Endothelial cell of umbilical vein (primary cell): Measurements from ENCODE around the gene RTF2. TPM values are rescaled to one million over a fixed set of nuclear protein-coding genes. Genes with fewer than 3 reads are reported as not detected.

Experiments used
- BruUV-seq: library from RNA; stranded (reverse); fragments of 400-500 nt; replicated peaks from 2 replicates; lab custom pipeline; 2021; lab: Mats Ljungman, UMichigan
- CTCF ChIA-PET: fragments of 300-600, 350-600 bp; sonication (Branson Sonifier 250); formaldehyde crosslinking; loops from one replicate; lab custom pipeline; 2021; ENCODE audit warnings: antibody characterized with exemption, inconsistent platforms; lab: Charles Lee
- POLR2A ChIA-PET: fragments of 300-600, 350-600 bp; sonication (Branson Sonifier 250); formaldehyde crosslinking; loops from one replicate; lab custom pipeline; 2021; ENCODE audit warnings: antibody characterized with exemption, inconsistent platforms; lab: Charles Lee
- DNase-seq: peaks from one replicate; pipeline ENCODE4 v3.0.0-alpha.2; 2011; ENCODE audit warnings: low read depth, low spot score
- FAIRE-seq: peaks from 2 replicates; lab custom pipeline; 2011; peaks lifted over from hg19 to GRCh38; lab: Jason Lieb, UNC
- H2AFZ ChIP-seq: 2 replicates; pipeline ENCODE4 v1.6.0; 2012; ENCODE audit warnings: low read depth, low read length, control low read depth, inconsistent platforms
- H3K27ac ChIP-seq: 2 replicates; pipeline ENCODE4 v1.5.1; 2011; ENCODE audit warnings: low read depth, mild to moderate bottlenecking, control low read depth, low read length, moderate library complexity; ENCODE audit not compliant: insufficient read depth
- H3K27me3 ChIP-seq, 2 experiments: 2 replicates each; pipeline versions ENCODE4 v1.6.0 to v1.6.1; 2011; ENCODE audit warnings: low read length in 2 of 2, mixed read lengths in 1 of 2; ENCODE audit not compliant: control insufficient read depth in 2 of 2, insufficient read depth in 2 of 2
- H3K36me3 ChIP-seq, 2 experiments: 2 replicates in 1 of 2; 3 replicates in 1 of 2; pipeline ENCODE4 v1.5.1; 2011; ENCODE audit warnings: low read length in 2 of 2, mild to moderate bottlenecking in 1 of 2, moderate library complexity in 1 of 2; ENCODE audit not compliant: control insufficient read depth in 2 of 2, insufficient read depth in 2 of 2; ENCODE audit errors: extremely low read depth in 1 of 2
- H3K4me1 ChIP-seq: 3 replicates; pipeline ENCODE4 v1.5.1; 2011; ENCODE audit warnings: mild to moderate bottlenecking, low read length; ENCODE audit not compliant: control insufficient read depth, insufficient read depth; ENCODE audit errors: extremely low read depth
- H3K4me2 ChIP-seq: 2 replicates; pipeline ENCODE4 v1.6.1; 2011; ENCODE audit warnings: low read length, control low read depth, mixed read lengths; ENCODE audit not compliant: insufficient read depth
- H3K4me3 ChIP-seq, 3 experiments: fragments of 200-600 bp in 1 of 3; sonication (generic), shearing (Covaris generic) in 1 of 3; replicated peaks in 1 of 3; 2 replicates each; pipeline ENCODE4 v1.5.1; 2011 to 2016; ENCODE audit warnings: control low read depth in 3 of 3, low read length in 3 of 3, mild to moderate bottlenecking in 2 of 3, inconsistent platforms in 1 of 3, low read depth in 1 of 3, moderate library complexity in 1 of 3; ENCODE audit not compliant: insufficient read depth in 1 of 3
- H3K79me2 ChIP-seq: 2 replicates; pipeline ENCODE4 v1.6.0; 2012; ENCODE audit warnings: low read length, inconsistent platforms; ENCODE audit not compliant: control insufficient read depth, insufficient read depth
- H3K9ac ChIP-seq: replicated peaks from 2 replicates; pipeline ENCODE3; 2011; ENCODE audit warnings: low read length, control low read depth; ENCODE audit not compliant: insufficient read depth; ENCODE audit errors: extremely low read depth
- H3K9me1 ChIP-seq: replicated peaks from 3 replicates; pipeline ENCODE4 v1.6.0; 2011; ENCODE audit warnings: mild to moderate bottlenecking, low read length; ENCODE audit not compliant: control insufficient read depth, insufficient read depth; ENCODE audit errors: extremely low read depth
- H3K9me3 ChIP-seq: replicated peaks from 2 replicates; pipeline ENCODE4 v1.5.1; 2012; ENCODE audit warnings: low read length, inconsistent platforms; ENCODE audit not compliant: control insufficient read depth, insufficient read depth
- H4K20me1 ChIP-seq: replicated peaks from 2 replicates; pipeline ENCODE3; 2011; ENCODE audit warnings: mild to moderate bottlenecking, low read length; ENCODE audit not compliant: control insufficient read depth, insufficient read depth; ENCODE audit errors: extremely low read depth
- EZH2 ChIP-seq: IDR thresholded peaks from 2 replicates; pipeline ENCODE4 v1.6.1; 2012; ENCODE audit warnings: borderline replicate concordance, low read depth, mild to moderate bottlenecking, moderate library complexity, low read length, inconsistent platforms; ENCODE audit not compliant: severe bottlenecking
- FOS ChIP-seq: IDR thresholded peaks from 2 replicates; pipeline ENCODE4 v1.6.1; 2011; ENCODE audit warnings: mild to moderate bottlenecking, low read length, moderate library complexity, borderline replicate concordance; ENCODE audit not compliant: insufficient read depth
- GATA2 ChIP-seq: IDR thresholded peaks from 2 replicates; pipeline ENCODE4 v1.7.0; 2011; ENCODE audit warnings: low read depth, mild to moderate bottlenecking, moderate library complexity, mixed read lengths, low read length; ENCODE audit not compliant: insufficient read length, insufficient read depth
- JUN ChIP-seq: IDR thresholded peaks from 2 replicates; pipeline ENCODE4 v1.6.1; 2011; ENCODE audit warnings: borderline replicate concordance, low read depth; ENCODE audit not compliant: insufficient read length, insufficient read depth
- MYC ChIP-seq: IDR thresholded peaks from one replicate; pipeline ENCODE4 v1.6.1; 2011; ENCODE audit warnings: mild to moderate bottlenecking, low read depth, low read length
- POLR2A ChIP-seq: IDR thresholded peaks from 2 replicates; pipeline ENCODE4 v1.6.1; 2012; ENCODE audit warnings: low read depth, mild to moderate bottlenecking, control low read depth, low read length
- POLR2AphosphoS5 ChIP-seq: IDR thresholded peaks from 2 replicates; pipeline ENCODE4 v1.6.1; 2012; ENCODE audit warnings: low read depth, mild to moderate bottlenecking, control low read depth, low read length, moderate library complexity; ENCODE audit not compliant: insufficient read depth
- dilution Hi-C: fragments of 300-500 bp; cut with MboI; formaldehyde crosslinking; loops from one replicate; pipeline ENCODE4 v1.15.0; 2019; ENCODE audit warnings: low sequenced_read_pairs; ENCODE audit not compliant: extremely low pct_ligation_motif_present
- intact Hi-C: fragments of 100-400 bp; cut with micrococcal nuclease; formaldehyde crosslinking; loops from one replicate; pipeline ENCODE4 v1.10.0; 2022
- polyA plus RNA-seq, 4 experiments: library from polyadenylated mRNA; depleted of rRNA in 3 of 4; stranded (reverse) in 3 of 4; unstranded in 1 of 4; fragments of >200 nt; gene quantifications; 2 replicates each; pipeline versions ENCODE4 v1.2.1 to v1.2.3, GENCODE V29; 2011 to 2012; ENCODE audit warnings: missing spikeins in 1 of 4
- total RNA-seq: library from RNA; stranded (reverse); gene quantifications from 2 replicates; pipeline ENCODE4 v1.2.3, GENCODE V29; 2021
- TF ChIP-seq, protein P1 (sequence below), 2 donors: IDR thresholded peaks; 1 replicate in 1 of 2; 2 replicates in 1 of 2; pipeline ENCODE4 v1.5.1; 2011; ENCODE audit warnings: low read length in 2 of 2, mild to moderate bottlenecking in 2 of 2, moderate library complexity in 2 of 2, control low read depth in 1 of 2, inconsistent platforms in 1 of 2, low read depth in 1 of 2; ENCODE audit not compliant: insufficient read depth in 1 of 2; ENCODE audit errors: extremely low read depth in 1 of 2
- TF ChIP-seq, protein P2 (sequence below): IDR thresholded peaks from 2 replicates; pipeline ENCODE4 v1.6.1; 2011; ENCODE audit not compliant: insufficient read depth, insufficient read length

The RTF2 gene
- total and polyA plus RNA-seq, 2 donors (not counting 3 experiments of a cell fraction or from before 2014, with no cell fraction given), result 68.8 to 84.7 TPM

GRCh38 chr20:56438284-56438683 lies 30.1 kb upstream of the RTF2 start:
- BruUV-seq, result no TSS peak
- DNase-seq (no peak), FAIRE-seq (no peak)
- CTCF ChIA-PET, result interaction anchor here (1.3 kb wide), 2 partner anchors 11 to 27 kb away, joined by 3 read pairs; partner anchors contain the start of gene CASS4
- Histone ChIP-seq H3K9me1 (no peaks in the 10 kb centered on the region), H2AFZ (no peak overlapping the region), H3K4me2 (no peak overlapping the region), H3K27ac (no peak overlapping the region), H3K9me3 (no peaks in the 10 kb centered on the region), H3K4me1 (no peaks in the 10 kb centered on the region), H4K20me1 (no peaks in the 10 kb centered on the region), H3K79me2 (no peaks in the 10 kb centered on the region), H3K36me3 (no peaks in the 10 kb centered on the region), H3K4me3 (no peak overlapping the region), H3K9ac (no peak overlapping the region), H3K27me3 (peaks cover 12 to 16% of the 10 kb centered on the region in 2 experiments)
- POLR2A ChIA-PET, result no interaction called here
- dilution Hi-C loops, result no loop called here
- no peak for TF ChIP-seq EZH2
- no peak for TF ChIP-seq GATA2
- no peak for TF ChIP-seq POLR2AphosphoS5
- TF ChIP-seq, protein P1, sequence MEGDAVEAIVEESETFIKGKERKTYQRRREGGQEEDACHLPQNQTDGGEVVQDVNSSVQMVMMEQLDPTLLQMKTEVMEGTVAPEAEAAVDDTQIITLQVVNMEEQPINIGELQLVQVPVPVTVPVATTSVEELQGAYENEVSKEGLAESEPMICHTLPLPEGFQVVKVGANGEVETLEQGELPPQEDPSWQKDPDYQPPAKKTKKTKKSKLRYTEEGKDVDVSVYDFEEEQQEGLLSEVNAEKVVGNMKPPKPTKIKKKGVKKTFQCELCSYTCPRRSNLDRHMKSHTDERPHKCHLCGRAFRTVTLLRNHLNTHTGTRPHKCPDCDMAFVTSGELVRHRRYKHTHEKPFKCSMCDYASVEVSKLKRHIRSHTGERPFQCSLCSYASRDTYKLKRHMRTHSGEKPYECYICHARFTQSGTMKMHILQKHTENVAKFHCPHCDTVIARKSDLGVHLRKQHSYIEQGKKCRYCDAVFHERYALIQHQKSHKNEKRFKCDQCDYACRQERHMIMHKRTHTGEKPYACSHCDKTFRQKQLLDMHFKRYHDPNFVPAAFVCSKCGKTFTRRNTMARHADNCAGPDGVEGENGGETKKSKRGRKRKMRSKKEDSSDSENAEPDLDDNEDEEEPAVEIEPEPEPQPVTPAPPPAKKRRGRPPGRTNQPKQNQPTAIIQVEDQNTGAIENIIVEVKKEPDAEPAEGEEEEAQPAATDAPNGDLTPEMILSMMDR (IDR thresholded peaks at IDR 0.05; ENCODE audit: extremely low read depth in 1 of 2, insufficient read depth in 1 of 2, low read depth in 1 of 2, low read length in 2 of 2), result no peak
- no peak for TF ChIP-seq MYC
- TF ChIP-seq FOS, result no peak
- TF ChIP-seq, protein P2, sequence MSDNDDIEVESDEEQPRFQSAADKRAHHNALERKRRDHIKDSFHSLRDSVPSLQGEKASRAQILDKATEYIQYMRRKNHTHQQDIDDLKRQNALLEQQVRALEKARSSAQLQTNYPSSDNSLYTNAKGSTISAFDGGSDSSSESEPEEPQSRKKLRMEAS, result no peak
- TF ChIP-seq POLR2A, result no peak
- no peak for TF ChIP-seq JUN
- intact Hi-C loops, result no loop called here
